Activated T-helper 1 cell treated with anti-CD3 and anti-CD28 coated beads, Interleukin-2, amount 50 U/mL, for 16 hours (primary cell): Measurements from ENCODE around the gene SH3BGRL2.

Experiments
- DNase-seq, 2 donors: peaks; one replicate each; pipeline ENCODE4 v3.0.0-alpha.2; 2020; ENCODE audit warnings: low read depth in 1 of 2, low spot score in 1 of 2

SH3BGRL2 gene

DNA sequence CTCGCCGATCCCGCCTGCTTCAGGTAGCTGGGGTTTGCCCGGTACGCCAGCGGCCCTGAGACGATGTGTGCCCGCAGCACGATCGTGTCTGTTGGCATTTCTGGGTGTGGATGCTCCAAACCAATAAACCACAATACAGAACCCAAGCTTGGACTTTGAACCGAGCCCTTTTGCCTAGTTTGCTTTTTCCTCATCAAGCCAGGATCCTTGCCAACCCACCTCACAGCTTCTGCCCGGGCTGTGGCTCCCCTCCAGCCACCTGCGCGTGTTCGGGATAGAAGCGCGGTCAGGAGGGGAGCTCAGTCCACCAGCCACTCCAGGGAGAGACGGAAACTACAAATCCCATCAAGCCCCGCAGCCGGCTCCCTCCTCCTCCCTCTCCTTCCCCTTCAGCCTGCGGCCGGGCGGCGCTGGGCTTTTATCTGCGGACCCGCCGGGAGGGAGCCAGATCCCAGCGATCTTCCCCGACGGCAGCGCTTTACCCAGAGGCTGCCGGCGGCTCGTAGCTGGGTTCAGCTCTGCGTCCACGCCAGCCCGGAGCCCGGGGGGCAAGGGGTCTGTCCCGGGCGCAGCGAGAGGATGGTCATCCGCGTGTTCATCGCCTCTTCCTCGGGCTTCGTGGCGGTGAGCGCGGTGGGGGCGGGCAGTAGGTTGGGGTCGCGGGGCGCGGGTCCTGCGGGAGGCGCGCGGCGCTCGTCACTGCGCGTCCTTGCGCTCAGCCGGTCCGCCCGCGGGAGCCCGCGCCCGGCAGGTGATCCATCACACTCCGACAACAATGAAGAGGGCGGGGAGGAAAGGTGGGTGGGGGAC lies at the start of gene SH3BGRL2:
TSS of gene SH3BGRL2 (plus strand) at position 447 of the 810 bp plus-strand sequence. CDS start at position 580, 133 bp downstream.
- DNase-seq: no peak

DNA sequence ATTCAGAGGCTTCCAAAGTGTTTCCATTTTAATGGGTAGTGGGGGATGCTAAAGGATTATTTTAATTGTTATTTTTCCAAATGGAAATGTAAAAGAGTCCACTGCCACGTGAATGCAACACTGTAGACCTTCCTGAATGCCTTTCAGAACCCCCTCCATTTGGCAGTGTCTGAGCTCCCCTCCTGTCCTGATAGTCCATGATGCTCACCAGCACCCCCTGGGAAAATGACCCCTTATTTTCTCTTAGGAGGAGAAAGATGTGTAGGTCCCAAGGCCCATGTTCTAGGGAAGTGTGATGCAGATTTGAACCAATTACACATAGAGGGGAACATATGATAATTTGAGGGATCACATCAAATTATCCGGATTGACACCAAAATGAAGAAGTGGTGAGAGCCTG lies 46.8 kb upstream of the SH3BGRL2 start:
- DNase-seq: no peak

DNA sequence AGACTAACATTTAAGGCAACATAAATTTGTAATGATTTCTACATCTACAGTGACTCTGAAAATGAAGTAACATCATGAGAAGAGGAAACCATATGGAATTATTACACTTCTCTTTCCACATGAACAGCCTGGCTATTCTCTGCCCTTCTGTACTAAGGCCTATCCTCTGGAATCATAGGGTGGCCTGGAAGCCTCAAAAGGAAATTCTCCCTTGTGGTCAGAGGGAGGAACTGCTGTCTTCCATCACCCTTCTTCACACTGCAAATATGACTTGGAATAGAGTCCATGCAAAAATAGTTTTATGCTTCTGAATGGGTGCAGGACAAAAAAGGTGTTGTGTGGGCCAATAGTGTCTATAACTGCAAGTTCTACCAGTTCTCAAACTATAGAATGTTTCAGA lies 44.6 kb upstream of the SH3BGRL2 start:
- DNase-seq: no peak

GRCh38 chr6:79589701-79590100 lies 41.4 kb upstream of the SH3BGRL2 start:
- no peak for DNase-seq

DNA sequence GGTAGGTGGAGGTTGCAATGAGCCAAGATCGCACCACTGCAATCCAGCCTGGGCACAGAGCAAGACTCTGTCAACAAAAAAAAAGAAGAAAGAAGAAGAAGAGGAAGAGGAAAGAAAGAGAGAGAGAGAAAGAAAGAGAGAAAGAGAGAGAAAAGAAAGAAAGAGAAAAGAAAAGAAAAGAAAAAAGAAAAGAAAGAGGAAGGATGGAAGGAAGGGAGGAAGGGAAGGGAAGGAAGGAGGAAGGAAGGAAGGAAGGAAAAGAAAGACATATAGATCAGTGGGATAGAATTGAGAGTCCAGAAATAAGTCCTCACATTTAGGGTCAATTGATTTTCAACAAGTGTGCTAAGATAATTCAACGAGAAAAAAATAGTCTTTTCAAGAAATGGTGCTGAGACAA lies 34.0 kb upstream of the SH3BGRL2 start:
- DNase-seq: no peak

DNA sequence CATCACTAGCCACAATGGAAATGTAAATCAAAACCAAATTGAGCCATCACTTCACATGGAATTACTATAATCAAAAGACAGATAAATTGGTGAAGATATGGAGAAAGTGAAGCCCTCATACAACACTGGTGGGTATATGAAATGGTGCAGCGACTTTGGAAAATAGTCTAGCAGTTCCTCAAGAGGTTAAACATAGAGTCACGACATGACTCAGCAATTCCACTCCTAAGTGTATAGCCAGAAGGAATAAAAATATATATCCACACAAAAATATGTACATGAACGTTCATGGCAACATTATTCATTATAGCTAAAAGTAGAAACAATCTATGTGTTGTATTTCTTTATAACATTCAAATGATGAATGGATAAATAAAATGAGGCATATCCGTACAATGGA lies 33.1 kb upstream of the SH3BGRL2 start:
- DNase-seq: no peak

- DNase-seq: no peak
Measured at GRCh38 chr6:79599725-79600259, 31.3 kb upstream of the SH3BGRL2 start.

- DNase-seq: no peak
Measured at GRCh38 chr6:79600313-79600712, 30.8 kb upstream of the SH3BGRL2 start.

- no peak for DNase-seq
Measured at GRCh38 chr6:79600812-79601609, 30.1 kb upstream of the SH3BGRL2 start.

GRCh38 chr6:79602859-79603258 lies 28.3 kb upstream of the SH3BGRL2 start:
- no peak for DNase-seq

DNA sequence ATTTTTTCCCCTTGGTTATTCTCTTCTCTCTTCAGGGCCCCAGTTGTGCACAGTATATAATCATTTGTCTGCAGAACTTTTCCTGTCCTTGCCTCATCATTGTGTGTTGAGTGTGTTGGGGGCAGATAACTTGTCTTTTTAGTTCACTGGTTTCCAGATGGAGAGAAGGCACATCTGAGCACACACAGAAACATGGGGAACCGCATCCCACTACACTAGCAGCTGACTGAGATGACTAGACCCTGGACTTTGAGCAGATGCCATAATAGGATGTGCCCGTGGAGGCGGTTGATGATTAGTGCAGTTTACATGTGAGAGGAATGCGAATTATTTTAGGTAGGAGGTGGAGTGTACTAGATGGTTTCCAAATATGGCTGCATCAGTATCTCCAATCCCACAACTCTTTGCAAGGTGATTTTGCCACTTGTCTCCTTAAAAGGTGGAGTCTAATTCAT lies 26.5 kb upstream of the SH3BGRL2 start:
- DNase-seq: no peak

GRCh38 chr6:79605061-79605460 lies 26.1 kb upstream of the SH3BGRL2 start:
- DNase-seq: no peak

GRCh38 chr6:79605968-79606764 lies 25.0 kb upstream of the SH3BGRL2 start:
- DNase-seq: no peak

DNA sequence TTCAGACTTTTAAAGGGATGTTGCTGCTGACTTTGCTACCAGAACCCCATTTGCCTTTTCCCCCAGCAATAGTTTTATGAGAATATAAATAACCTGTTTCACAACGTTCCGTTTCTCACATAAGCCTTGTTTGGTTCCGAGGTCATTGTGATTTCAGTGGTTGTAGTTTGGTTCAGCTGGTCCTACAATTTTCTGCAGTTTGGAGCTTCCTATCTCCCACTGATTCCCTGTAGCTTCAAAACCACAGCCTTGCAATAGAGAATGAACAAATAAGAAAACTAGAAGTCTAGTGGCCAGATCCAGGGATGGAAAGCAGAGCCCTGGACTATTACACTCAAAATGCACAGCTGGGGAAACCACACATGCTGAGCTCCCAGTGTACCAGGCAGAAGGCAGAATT lies 24.1 kb upstream of the SH3BGRL2 start:
- DNase-seq: no peak

- no peak for DNase-seq
Measured at GRCh38 chr6:79608334-79609224, 22.6 kb upstream of the SH3BGRL2 start.

DNA sequence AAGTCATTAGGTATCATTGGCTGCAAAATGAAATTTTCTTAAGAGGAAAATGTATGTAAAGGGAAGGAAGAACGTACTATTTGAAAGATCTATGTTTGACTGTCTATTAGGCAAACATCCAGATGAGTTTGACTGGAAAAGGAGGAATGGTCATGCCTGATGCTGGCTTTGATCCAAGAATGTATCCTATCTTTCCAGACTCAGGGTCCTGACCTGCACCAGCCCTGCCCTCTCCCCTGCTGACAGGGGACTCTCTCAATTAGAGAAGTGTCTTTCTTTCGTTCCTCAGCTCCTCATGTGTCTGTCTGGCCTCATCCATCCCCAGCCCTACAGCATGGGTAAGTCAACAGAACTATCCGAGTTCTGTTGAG lies 21.9 kb upstream of the SH3BGRL2 start:
- no peak for DNase-seq

GRCh38 chr6:79610306-79611009 lies 20.7 kb upstream of the SH3BGRL2 start:
- no peak for DNase-seq

DNA sequence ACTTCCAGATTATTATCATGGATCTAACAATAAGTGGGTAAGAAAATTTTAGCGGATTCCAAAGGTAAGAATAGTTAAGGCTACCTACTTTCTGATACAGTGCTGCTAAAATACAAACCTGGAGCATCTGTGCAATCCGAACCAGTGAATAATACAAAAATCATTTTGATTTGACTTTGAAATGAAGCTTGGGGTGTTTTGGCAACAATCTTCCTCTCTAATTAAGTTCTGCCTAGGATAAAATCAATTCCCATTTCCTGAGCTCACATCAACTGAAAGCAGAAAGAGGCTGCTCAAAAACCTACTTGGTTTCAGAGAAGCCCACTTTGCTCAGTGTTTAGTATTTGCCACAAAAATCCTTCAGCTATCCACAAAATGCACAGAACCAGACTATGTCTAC lies 18.7 kb upstream of the SH3BGRL2 start:
- DNase-seq: no peak

- DNase-seq: no peak
Measured at GRCh38 chr6:79612918-79613317, 18.2 kb upstream of the SH3BGRL2 start.

GRCh38 chr6:79613912-79614311 lies 17.2 kb upstream of the SH3BGRL2 start:
- DNase-seq: no peak
